Endometrial microvascular endothelial cells (primary cell): ENCODE measurements around the gene MORN5. TPM values are rescaled to one million over a fixed set of nuclear protein-coding genes. Genes with fewer than 3 reads are reported as not detected.

Experiments
- in situ Hi-C: cut with HindIII; loops from 2 replicates; pipeline ENCODE4 v1.10.0; 2017; ENCODE audit warnings: low sequenced_read_pairs, low pct_unique_long_range_greater_than_20kb; ENCODE audit errors: inconsistent ontology term
- total RNA-seq: library from RNA; depleted of rRNA; stranded (reverse); fragments of >200 nt; gene quantifications from one replicate; pipeline ENCODE4 v1.2.3, GENCODE V29; 2015; ENCODE audit errors: inconsistent ontology term

The MORN5 gene
- total RNA-seq, 1 donor from 2014 or later, result not detected

DNA sequence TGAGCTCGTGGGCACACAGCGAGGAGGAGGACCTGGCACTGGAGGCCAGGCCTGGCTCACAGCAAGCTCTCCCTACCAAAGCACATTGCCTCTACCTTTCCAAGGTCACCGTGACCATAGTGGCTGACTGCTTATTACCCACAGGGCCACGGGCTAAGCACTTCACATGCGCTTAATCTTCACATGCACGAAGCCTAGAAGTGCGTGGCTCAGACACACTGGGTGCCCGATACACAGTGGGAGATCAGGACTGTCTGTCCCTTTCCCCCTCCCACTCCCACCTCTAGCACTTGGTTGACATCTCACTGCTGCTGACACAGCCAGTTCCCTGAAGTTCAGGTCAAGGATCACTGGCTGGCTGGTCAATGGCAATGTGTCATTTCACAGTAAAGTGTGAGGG lies 45.5 kb downstream of the MORN5 start:
- in situ Hi-C loops, result no loop called here

DNA sequence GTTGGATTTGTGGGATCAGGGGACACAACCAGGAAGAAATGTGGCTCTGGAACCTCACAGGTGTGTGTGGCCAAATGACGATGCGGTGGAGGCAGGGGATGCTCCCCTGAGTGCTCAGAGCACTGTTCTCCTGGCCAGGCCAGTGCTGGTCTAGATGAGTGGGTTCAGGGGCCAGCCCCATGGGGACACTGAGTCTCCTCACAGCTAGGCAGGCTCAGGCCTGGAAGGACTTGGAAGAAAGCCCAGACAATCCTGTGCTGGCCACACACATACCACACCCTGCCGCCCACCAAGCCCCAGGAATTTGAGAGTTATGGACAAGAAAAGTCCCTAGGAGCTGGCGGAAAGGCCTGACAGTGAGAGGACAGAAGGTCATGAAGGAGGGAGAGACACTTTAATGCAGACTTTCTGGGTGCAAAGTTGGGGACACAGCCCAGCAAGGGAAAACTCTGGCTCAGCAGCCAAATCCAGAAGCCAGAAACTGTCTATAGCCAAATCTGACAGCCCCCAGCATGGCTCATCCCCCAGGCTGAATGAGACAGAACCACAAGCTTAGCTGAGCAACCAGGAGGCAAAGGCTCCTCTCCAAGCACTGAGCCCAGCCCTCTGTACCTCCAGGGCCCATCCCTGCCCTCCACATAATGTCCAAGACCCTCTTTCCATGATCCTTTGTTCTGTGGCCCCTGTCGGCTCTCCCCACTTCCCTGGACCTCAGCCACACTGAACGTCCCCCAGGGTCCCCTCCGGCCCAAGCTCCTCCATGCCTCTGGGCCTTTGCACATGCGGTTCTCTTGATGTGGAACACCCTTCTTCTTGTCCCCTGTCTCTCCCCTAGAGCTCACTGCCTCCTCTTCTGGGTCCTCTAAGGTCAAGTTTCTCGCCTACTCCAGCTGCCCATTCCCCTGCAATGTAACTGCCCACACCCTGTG lies 46.7 kb downstream of the MORN5 start:
- in situ Hi-C loops, result no loop called here

DNA sequence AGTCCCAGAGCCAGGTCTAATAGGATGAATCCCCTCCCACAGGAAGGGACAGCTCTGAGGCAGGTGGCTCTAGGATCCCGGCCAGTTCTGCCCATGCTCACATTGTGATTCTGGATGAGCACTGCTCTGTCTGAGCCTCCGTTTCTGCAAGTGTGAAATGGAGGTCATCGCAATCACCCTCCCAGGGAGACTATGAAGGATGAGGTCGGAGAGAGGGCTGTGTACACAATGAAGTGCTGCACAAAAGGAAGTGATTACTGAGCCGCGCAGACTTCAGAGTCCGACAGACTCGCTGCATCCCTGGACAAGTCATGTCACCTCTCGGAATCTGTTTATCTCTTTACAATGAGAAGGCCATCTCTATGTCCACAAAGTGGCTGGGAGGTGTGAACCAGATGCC lies 47.4 kb downstream of the MORN5 start:
- in situ Hi-C loops, result no loop called here

DNA sequence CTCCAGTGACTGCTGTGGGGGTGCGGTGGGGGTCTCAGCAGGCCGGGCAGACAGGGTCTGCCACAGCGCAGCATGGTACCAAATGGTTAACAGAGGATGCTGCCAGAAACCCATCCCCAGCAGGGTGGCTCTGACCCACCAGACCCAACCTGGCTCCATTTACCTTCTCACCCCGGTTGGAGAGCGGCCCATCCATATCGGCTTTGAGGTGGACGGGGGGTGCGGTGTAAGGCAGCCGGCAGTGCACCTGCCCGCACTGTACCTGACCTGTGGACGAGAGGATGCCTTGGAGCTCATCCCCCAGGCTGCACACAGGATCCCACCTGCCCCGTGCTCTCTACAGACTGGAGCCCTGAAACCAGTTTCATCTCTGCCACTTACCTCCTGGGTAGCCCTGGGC lies 49.7 kb downstream of the MORN5 start:
- in situ Hi-C loops, result no loop called here

DNA sequence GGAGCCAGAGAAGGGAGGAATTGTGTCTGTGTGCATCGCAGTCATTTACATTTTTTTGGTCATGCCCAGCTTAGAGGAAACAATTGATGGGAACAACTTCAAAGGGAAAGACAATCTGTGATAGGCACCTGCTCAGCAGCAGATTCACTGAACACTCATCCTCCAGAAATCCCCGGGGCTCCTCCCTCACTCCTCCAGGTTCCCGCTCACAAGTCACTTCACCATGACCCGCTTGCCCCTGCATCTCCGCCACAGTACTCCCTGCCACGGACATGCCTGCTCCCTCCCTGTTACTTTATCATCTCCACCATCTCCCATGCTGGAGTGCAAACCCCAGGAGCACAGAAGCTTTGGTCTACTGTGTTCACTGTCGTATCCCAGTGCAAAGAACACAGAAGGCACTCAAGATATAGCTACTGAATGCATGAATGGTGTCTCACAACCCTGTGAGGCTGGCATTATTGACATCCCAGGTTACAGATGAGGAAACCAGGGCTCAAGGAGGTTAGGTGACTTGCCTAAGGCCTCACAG lies 52.8 kb downstream of the MORN5 start:
- in situ Hi-C loops, result no loop called here

DNA sequence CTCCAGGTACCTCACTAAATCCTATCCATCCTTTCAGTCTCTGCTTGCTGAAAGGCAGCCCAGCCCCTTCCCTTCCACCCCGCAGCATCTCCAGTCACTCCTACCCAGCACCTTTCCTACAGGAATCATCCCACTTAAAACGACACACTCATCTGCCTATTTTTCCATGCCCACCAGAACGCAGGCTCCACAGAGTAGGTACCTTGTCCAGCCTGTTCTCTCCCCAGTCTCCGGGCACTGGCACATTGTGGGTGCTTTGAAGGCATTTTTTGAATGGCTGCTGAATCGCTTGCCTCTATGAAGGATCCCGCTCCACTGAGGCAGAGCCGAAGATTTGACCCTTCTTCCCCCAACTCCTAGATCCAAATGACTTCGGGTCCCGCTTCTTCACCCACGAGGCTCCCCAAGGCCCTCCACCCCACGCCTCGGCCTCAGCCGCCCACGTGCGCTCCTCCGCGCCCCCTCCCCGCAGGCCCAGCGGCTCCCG lies 53.4 kb downstream of the MORN5 start:
- in situ Hi-C loops, result no loop called here

DNA sequence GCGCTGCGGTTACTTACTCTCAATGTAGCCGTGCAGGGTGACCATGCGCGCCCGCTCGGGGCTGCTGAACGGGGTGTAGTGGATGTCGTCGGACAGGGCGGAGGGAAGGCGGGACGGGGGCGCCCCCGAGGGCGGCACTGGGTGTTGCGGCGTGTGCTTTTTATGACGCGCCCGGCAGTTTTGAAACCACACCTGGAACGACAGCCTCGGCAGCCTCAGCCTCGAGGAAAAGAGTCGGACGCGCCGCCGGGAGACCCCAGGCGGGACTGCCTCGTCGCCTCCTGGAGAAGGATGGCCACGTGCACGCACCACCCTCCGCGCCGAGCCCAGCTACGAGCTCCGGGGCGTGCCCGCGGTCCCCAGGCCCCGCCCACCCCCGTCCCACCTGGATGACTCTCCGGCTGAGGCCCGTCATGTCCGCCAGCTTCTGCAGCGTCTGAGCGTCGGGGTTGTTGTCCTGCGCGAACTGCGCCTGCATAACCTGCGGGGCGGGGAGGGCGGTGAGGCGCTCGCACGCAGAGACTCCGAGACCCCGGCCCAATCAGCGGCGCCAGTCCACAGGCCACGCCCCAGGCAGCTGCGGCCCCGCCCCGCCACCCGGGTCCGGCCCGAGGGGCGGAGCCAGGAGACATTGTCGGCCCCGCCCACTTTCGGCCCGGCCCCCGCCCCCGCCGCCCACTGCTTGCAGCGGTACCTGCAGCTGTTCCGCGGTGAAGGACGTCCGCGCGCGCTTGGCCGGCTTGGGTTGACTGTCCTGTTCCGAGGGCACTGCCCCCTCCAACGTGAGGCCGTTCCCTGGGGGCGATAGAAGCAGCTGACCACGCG lies 54.1 kb downstream of the MORN5 start:
- in situ Hi-C loops, result no loop called here

DNA sequence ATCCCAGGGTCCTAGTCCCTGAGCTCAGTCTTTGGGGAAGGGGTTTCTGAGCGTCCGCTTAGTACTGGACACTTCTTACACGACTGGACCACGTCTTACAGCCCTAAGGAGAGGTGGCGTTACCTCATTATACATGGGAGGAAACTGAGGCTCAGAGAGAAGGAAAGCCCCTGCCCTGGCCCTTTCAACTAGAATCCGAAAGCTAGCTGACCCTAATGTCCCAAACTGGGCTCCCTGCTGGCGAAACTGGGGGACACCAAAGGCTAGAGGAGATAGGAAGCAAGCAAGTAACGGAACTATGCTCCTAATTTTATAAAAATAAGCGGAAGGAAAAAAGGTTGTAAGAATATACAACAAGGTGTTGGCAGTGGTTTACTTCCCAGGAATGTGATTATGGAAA lies 54.8 kb downstream of the MORN5 start:
- in situ Hi-C loops, result no loop called here

DNA sequence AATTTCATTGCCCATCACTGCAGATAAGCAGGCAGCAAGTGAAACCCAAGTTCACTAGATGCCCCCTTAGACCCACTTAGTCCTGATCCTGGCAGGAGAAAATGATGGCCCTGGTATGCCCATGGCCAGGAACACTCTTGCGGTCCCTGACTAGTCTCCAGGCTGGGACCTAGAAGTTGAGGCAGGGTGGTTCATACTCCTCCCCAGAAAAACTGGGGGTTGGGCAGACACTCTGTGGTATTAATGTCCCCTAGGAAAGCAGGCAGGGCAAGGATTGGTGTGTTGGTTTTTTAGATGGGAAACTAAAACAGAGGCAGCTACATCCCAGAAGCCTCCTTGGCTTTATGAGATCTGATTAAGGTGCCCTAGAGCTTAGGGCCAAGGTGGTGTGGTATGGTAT lies 56.0 kb downstream of the MORN5 start:
- in situ Hi-C loops, result no loop called here

DNA sequence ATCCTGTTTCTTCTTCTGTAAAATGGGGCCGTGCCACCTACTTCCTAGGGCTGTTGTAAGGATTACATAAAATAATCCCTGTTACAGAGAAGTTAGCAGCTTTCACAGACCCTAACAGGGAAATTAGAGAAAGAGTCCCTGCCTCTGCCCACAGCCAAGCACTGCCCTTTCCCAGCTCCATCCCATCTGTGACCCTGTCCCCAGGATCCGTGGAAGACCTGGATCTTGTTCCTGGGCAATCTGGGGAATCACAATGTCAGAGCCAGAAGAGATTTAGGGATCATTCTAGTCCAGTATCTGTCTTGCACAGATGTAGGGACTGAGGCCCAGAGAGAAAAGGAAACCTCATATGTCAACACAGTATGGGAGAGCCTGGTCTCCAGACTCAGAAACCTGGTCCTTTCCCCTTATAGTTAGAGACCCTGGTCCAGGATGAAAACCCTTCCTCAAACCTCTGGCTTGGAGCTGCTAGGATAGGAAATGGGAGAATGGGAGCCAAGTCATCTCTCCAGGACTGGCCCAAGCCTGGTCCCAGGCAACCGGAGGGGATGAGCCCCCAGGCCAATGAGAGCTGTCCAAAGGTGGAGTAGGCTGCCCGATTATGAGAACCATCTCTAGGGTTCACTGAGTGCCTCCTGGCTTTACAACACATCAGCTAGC lies 56.6 kb downstream of the MORN5 start:
- in situ Hi-C loops, result no loop called here

DNA sequence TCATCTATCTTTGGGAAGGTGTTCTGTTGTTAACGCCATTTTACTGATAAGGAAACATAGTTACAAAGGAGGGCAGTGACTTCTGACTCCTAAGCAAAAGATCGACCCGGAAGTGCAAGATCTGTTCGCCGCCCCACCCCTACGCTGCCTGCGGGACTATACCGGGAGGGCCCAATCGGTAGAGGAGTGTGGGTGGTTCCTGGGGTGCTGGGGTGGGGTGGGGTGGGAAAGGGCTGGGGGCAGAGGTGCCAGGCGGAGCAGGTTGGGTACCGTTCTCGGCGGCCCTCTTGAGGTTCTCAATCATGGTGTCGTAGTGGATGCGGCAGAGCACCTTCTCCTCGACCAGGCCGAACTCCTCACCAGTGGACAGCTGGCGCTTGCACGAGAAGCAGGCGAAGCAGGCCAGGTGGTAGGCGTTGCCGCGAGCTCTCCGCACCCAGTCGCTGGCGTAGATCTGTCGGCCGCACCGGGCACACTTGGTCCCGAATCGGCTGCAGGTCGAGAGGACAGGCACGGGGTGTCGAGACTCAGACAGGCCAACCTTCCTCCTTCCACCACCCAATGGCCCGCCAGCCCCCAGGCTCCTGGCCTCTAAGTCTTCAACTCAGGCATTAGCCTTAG lies 57.2 kb downstream of the MORN5 start:
- in situ Hi-C loops, result no loop called here

DNA sequence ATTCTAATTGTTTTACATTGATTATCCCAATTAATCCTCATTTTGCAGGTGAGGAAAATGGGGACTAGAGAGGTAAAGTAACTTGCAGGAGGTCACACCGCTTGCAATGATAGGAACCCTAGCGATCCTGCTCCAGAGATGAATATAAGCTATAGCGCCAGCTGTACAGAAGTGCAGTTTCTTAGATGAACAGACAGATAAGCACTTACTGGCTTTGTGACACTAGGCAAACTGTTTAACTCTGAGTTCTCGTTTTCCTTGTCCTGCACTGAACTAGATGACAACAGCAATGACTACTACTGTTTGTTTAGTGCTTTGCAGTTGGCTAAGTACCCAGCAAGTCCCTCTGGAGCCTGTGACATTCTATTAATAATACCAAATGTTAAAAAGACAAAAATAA lies 57.9 kb downstream of the MORN5 start:
- in situ Hi-C loops, result no loop called here

DNA sequence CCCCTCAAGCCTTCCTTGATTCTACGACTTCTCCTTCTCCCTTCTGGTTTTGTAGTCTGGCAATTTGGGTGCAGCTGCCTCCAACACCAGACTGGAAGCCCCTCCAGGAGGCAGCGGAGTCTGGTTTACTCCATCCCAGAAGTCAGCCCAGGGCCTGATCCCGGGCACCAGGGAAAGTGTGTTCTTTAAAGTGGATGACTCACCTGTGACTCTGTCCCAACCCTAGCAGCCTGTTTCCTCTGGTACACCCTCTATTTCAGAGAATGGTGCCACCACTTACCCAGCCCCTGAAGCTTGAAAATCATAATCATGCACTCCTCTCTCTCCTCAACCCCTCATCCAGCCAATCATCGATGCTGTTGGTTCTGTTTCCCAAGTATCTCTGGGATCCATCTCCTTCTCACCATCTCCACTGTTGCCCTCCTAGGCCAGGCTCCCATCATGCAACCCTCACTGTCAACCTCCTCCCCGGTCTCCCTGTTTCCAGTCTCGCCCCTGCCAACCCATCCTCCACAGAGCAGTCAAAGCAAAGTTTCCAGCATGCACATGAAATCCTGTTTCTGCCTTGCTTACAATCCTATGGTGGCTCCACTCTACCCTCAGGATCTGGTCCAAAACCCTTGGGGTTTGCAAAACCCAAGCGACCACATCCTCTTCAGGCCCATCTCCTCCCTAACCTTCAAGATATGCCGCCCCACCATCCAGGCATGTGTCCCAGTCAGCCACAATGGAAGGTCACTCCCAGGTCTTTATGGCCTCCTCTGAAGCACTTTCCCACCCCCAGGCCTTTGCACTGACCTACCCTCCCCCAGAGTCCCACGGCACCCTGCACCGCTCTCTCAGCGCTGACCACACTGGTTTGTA lies 58.6 kb downstream of the MORN5 start:
- in situ Hi-C loops, result no loop called here

DNA sequence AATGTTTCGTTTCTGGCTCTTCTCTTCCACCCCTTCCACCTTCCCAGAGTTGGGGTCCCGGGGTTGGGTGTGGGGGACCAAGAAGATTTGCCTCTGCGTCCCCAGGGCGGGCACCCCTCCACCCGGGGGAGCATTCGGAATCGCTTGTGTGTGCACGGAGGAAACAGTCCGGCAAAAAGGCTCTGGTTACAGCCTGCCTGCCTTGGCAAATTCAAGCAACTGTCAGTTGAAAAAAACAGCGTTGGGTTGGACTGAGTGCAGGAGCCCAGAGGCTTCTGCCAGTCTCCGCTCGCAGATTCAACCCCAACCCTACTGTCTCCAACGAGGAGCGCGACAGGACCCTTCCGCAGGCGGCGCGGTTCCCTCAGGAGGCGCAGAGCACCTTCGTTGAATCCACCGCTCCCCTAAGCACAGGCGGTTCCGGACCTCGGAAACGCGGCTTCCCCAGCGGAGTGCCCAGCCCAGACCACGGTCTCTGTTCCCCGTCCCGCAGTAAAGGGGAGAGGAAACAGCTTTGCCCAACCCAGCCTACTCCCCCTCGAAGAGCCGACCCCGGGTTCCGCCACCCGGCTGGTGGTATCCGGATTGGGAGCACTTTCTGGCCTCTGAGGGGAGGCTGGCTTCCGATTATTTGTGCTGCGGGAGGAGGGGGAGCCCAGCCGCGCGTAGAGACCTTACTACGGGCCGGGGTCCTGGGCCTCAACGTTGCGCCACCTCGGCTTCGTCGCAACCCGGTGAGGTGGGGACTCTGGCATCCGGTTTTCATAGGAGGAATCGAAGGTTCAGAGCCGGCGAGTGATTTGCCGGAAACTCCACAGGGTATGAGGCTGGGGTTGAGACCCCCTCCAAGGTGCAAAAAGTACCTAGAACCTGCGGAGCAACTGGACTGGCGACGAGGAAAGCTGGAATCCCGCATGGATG lies 59.5 kb downstream of the MORN5 start:
- in situ Hi-C loops, result no loop called here

DNA sequence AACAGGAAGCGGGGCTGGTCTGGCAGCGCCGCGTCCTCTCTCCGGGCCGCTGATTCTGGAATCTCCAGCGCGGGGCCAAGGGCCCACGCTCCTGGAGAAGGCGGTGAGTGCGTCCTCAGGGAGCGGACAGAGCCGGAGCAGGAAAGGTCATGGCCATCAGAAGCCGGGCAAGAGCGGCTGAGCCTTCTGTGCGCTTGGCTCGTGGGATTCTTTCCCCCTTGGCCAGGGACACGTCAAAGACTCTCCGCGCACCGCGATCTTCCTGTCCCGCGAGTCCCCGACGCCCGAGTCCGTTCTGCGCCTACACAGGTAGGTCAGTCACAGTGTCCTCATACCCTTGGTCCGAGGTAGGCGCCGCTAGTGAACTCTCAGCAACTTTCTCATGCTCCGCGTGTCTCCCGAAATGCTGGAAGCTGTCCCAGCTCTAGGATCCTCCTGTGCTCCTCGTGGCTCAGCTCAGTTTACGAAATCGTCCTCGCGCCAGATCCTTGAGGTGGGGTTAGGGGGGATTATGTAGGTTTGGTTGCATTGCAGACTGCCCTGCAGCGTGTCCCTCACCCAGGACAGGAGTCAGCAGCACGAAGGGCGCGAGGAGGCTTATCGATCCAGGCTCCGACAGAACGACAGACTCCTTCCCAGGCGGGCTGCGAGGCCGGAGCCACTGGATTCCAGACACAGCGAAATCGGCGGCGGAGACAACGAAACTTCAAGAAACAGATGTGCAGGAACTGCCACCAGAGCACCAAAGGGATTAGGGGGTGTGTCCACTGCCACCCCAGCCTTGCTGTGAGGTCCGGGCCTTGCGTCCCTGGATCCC lies 60.4 kb downstream of the MORN5 start:
- in situ Hi-C loops, result no loop called here

DNA sequence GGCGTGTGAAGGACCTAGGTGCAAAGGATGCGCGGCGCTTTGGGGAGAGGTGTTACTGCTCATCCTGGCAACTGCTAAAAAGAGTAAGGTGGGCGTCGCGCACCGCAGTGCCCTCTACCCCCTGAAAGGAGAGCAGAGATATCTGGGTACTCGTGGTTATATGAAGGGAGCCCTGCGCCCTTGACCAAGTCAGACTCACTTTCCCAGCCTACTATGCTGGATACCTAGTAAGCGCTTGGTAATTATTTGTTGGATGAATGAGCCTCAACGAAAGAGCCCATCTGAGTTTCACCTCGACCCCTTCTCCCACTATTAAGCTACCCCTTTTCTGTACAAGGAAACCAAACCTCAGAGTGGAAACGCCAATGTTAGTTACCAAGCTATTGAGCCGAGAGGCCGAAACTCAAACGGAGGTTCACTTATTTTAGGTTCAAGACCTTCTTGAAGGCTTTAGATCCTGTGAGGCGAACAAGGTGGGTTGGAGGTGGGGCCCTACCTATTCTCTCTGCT lies 61.0 kb downstream of the MORN5 start:
- in situ Hi-C loops, result no loop called here
